Nucleus accumbens (tissue), 56 donors: ENCODE measurements around the gene FAM222B.
"Not testable (repeated sequence)": the region's sequence is repeated elsewhere in the genome, so short reads cannot be mapped to it uniquely, and the experiment has no call there.

Source experiments
- DNase-seq, 56 donors: peaks; one replicate each; lab custom pipeline; 2025; lab: John Stamatoyannopoulos, UW

The FAM222B gene

DNA sequence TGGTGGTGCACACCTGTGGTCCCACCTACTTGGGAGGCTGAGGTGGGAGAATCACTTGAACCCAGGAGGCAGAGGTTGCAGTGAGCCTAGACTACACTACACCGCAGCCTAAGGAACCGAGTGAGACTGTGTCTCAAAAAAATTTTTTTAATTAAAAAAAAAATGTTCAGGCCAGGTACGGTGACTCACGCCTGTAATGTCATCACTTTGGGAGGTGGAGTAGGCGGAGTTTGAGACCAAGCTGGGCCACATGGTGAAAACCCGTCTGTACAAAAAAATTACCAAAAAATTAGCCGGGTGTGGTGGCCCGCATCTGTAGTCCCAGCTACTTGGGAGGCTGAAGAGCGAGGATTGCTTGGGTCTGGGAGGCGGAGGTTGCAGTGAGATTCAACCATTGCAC lies 3.6 kb upstream of the FAM222B start:
- no peak for DNase-seq

DNA sequence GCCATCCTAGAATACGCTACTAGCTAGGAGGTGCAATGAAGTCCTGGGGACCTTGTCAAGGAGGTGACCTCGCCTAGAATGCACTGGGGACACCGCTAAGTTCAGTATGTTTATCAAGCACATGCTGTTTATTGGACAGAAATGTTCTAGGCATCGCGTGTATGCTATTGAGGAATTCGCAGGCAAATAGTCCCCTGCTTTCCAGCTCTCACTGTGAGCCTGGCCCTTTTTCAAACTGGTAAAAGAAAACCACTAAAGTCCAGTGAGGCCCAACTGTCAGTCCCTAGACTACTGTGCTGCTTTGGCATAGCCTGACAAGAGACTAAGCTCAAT lies 1.2 kb upstream of the FAM222B start:
- no peak for DNase-seq

DNA sequence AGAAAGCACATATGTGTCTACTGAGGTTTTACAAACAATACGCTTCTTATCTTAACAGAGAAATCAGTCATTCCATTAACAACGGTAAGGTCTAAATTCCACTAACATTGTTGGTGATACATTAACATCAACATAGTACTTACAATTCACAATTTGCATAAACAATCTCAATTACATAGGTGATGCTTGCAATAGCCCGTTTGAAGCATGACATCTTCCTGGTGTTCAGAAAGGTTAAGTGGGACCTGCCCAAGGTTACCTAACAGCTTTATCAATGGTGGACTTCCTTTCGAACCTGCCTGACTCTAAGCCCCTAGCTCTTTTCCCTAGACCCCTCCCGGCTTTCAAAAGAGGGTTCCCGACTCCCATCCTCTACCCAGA lies 699 bp downstream of the FAM222B start:
- DNase-seq: no peak

DNA sequence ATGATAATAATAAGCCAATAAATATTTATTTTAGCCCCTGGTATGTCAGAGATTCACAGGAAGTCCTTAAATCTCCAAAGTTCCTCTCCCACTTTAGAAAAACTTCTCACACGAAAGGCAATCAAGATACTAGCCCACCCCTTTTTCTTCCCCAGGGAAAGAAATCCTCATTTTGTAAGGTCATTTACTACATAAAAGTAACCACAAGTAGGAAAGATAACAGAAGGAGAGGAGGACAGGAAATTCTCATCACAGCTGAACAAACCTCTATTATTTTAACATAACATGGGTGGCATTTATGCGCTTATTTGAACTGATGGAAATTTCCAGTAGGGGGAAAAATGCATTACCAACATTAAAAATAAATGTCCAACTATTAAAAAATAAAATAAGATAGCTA lies 3.4 kb downstream of the FAM222B start:
- DNase-seq: no peak

DNA sequence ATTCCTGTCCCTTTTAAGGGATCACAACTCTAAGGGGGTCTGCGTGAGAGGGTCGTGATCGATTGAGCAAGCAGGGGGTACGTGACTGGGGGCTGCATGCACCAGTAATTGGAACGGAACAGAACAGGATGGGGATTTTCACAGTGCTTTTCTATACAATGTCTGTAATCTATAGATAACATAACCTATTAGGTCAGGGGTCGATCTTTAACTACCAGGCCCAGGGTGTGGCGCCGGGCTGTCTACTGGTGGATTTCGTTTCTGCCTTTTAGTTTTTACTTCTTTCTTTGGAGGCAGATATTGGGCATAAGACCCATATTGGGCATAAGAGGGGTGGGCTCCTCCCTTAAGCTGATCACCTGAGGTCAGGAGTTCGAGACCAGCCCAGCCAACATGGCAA lies 6.0 kb downstream of the FAM222B start:
- not testable (repeated sequence) for DNase-seq

DNA sequence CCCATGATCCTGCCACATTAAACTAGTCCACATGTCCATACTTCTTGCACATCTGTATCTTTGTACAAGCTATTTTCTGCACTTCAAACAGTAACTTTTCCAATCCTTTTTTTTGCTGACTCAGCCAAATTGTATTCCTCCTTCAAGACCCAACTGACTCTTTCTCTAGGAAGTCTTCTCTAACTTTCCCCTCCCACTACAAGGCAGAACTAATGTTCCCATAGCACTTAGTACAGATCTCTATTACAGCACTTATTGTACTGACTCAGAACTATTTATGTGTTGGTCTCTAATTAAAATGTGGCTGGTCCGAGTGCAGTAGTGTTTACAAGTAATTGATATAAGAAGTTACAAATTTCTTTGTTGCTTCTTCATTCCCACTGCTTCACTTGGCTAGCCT lies 8.2 kb downstream of the FAM222B start:
- DNase-seq: no peak

DNA sequence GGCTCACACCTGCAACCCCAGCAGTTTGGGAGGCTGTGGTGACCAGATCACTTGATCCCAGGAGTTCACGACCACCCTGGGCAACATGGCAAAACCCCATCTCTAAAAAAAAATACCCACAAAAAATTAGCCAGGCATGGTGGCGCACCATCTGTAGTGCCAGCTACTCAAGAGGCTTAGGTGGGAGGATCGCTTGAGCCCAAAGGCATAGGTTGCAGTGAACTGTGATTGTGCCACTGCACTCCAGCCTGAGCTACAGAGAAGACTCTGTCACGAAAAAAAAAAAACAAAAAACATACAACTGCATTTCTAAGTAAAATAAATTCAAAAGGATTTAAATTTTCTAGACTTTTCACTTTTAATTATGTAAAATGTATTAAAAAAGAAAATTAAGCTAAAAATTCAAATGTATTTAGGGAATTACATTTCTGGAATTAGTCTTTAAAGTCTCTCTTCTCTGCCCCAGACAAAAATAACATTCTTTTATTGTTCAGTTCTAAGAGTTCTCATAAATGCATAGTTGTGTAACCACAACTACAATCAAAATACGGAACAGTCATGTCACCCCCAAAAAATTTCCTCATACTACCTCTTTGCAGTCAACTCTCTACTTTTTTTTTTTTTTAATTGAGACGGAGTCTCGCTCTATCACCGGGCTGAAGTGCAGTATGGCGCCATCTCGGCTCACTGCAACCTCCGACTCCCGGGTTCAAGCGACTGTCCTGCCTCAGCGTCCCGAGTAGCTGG lies 14.1 kb downstream of the FAM222B start:
- no peak for DNase-seq

DNA sequence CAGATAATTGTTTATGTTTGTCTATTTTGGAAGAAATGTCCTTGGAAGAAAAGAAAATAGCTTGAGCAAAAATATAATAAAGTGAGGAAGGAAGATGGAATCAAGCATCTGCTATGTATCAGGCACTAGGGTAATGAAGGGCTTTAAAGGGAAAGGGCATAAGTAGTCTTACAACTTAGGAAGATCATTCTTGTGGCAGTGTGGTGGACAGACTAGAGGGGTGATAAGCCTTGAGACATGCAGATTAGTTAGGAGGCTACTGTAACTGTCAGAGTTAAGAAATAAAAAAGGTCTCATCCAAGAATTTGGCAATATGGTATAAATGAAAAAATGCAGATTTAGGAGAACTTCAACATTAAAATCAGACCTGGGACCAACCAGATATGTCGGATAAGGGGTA lies 14.9 kb downstream of the FAM222B start:
- DNase-seq: no peak

DNA sequence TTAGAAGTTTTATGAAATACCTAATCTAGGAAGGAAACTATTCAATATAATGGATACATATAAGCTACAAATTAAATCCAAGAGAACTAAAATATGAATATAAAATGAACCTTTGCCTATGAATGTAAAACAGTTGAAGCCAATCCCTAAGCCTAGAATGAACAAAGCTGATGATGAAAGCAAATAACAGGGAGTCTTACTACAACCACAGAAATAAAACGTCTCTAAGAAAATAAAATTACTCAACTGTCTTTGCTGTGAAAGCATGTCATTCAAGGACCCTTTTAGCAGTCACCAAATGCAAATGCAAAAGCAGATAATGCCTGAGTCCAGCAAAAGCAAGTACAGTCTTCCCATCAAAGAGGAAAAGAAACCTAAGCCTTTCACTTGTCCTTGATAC lies 23.0 kb downstream of the FAM222B start:
- DNase-seq: no peak

DNA sequence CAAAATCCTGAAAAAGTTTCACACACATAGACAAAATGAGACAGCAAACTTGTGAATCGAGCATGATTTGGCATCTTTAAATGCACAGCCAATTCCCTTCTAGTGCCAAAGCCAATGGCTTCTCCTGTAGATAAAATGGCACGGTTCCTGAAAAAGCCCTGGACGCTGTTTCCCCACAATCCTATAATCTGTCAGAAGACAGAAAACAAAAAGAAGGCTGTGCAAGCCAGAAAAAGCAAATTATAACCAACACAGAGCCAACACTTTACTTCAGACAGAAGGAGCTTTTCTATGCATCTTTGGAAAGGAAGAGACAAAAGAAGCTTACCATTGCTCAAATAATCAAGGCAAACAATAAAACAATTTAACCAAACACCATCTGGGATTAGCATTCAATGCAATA lies 23.8 kb downstream of the FAM222B start:
- peak in 3 of 56 donors; percentile 8 to 20 (median 16) for DNase-seq

DNA sequence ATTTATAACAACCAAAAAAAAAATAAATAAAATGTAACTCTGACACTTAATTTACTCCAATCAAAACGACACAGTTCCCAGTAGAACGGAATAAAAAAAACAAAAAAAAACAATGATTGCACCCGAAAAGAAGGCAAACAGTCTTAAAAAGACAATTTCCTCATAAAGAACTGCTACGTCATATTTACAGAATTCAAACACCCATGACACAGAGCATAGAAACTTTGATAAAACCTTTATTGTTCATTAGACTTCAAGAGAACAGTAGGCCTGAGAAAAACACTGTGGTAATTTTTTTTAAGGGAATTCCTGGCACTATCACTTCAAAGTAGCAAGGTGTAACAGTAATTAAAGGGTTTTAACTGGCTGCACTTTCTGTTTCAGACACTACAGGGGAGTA lies 26.1 kb downstream of the FAM222B start:
- no peak for DNase-seq

DNA sequence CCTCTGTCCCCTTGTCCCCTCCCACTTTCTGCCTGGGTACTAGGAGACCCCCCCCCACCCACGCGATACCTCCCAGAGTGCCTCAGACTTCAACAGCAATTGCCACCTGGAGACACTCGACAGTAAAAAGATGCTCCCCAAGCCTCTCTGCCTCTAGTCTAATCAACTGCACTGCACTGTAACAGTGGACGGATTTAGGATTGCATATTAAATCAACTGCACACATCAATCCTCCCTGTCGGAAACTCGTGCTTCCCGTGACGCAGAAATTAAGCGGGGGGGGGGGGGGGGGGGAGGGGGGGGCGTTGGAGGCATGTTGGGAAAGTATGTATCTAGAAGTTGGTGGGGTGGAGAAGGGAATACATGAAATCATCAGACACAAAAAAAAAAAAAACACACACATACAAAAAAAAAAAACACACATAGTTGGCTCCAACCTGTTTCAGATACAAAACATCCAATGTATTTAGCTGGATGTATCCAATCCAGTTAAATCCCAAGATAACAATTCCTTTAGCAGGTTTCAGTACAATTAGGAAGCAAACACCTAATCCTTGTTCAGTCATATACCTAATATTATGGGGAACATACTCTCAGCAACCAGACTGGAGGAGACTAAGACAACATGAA lies 29.7 kb downstream of the FAM222B start:
- peak in 1 of 56 donors; percentile 52 for DNase-seq

DNA sequence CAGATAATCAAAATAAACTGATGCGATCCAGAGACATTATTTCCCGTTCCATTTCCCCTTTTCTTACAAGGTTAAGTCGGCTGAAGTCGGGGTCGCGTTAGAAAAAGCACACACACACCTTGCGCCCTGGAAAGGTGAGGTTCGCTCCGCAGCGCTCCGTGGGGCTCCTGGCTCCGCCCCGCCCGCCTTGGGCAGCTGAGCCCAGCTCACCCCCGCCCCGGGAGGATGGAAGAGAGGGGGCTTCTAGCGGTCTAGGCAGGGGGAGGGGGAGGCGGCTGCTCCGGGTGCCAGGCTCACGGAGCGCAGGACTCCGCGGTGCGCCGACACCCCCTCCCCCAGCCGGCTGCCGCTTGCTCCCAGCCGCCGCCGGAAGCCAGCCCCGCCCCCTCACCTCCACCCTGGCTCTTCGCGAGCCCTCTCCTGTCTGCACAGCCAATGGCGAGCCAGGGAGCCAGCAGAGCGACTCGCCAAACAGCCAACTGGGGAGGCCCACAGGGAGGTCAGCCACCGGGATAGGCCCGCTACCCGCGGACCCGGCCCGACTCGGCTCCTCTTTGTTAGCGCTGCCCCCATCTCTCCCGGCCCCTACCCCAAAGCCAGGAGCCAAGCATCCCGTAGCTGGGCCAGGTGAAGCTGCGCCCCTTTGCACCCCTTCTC lies 30.4 kb downstream of the FAM222B start:
- peak; percentile 80 to 99 (median 96) for DNase-seq

DNA sequence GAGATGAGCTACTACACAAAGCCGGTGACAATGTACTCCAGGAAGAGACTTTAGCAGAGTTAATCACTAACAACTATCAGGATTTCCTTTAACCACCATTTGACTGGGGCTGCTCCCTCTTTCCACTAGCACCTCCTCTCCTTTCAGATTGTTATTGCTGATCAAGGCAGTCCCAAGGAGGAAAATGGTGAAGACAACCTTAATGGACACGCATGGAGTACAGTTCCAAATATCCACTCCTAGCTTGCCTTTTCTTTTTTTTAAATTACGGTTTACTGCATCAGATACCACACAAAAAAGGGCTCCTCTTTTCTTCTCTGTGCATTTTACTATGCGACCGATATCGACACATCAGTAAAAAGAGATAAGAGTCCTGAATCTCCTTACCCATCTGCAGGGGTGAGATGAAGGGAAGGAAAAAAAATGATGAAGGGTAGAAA lies 30.9 kb downstream of the FAM222B start:
- peak in 5 of 56 donors; percentile 2 to 44 (median 6) for DNase-seq

DNA sequence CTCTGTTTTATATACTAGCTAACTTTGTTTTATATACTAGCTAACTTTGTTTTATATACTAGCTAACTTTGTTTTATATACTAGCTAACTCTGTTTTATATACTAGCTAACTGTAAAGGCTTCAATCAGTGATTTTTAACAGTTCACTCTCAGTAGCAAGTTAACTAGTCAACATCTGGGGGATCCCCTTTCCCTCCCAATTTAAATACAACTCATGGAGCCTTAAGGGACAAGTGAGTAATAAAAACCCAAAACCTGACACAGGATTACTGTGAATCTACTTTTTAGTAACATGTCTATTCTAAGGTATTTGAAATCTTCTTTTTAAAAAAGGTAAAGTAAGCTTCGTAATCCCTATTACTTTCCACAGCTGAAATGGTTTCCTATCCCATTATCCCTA lies 32.2 kb downstream of the FAM222B start:
- DNase-seq: no peak

DNA sequence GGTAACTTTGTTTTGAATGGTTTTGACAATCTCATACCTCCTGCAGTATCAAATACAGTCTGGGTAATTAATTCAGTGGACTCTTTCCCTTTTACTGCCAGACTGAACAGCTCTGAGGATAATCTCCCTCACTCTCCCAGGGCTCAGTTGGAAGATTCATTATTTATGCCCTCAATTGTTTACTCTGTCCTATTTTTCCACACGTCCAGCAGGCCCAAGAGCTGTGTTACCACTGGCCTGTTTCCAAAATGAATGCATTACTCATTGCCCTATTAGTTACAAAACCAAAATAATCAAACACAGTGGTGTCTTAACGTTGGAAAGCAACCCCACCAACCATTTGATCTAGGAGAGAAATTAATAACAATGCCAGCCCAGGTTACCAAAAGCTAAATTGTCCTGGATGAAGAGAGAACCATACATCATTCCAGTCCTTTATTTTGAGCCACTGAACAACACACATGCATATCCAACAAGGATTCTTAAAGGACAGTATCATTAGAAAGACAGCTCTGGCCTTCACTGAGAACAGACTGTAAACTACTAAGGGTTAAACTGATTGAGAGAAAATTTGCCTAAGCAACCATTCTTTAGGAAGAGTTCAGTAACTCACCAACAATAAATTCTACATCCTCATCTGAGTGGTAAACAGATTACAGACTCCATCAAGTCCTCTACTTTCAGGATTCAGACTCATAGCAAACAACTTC lies 34.5 kb downstream of the FAM222B start:
- peak in 2 of 56 donors; percentile 15 to 34 for DNase-seq

DNA sequence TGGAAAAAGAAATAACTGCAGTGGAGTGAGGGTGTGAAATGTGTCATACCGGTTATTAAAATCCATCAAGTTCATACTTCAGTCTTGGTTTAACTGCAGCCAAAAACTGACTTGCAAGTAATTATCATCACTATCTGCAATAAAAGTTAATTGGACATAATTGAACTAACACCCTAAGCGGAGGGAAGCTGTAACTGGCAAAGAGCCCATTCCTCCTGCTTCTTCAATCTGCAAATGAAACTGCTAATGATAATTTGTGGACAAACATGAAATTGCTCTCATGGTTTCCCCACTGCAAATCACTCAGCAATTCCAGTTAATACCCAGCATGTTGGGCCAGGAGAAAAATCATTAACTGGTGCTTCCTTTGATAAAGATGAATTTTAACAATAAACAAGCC lies 46.5 kb downstream of the FAM222B start:
- no peak for DNase-seq

DNA sequence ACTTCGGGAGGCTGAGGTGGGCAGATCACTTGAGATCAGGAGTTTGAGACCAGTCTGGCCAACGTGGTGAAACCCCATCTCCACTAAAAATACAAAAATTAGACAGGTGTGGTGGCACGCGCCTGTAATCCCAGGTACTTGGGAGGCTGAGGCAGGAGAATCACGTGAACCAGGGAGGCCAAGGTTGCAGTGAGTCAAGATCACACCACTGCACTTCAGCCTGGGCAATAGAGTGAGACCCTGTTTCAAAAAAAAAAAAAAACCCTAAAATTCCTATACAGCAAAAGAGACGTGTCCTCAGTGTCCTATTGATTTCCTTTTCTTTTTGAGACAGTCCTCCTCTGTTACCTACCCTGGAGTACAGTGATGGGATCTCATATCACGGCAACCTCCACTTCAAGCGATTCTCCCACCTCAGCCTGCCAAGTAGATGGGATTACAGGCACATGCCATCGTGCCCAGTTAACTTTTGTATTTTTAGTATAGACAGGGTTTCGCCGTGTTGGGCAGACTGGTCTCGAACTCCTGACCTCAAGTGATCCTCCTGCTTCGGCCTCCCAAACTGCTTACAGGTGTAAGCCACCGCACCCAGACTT lies 47.6 kb downstream of the FAM222B start:
- DNase-seq: not testable (repeated sequence)

DNA sequence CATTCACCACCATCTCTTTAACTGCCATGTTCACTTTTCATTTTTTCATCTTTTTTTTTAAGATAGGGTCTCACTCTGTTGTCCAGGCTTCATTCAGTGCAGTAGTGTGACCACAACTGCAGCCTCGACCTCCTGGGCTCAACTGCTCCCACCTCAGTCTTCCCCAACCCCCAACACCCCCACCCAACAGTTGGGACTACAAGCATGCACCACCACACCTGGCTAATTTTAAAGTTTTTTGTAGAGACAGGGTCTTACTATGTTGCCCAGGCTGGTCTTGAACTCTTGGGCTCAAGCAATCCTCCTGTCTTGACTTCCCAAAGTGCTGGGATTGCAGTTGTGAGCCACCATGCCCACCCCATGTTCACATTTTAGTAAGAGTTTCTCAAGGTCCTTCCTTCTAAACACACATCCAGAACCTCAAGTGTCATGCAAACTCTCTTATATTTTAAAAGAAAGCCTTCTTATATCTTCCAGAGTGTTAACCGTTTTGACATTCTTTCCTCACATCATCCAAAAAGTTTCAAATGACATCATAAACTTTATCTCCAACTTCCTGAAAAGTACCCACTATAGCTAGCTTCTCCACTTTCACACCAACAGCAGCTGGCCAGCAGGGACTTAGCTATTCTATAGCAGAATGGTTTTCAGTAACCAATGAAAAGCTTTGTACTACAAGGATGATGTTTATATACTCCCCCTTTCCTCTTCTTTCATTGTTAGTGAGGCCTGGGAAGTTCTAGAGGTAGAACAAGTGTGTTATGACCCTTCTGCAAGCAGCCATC lies 49.5 kb downstream of the FAM222B start:
- no peak for DNase-seq

DNA sequence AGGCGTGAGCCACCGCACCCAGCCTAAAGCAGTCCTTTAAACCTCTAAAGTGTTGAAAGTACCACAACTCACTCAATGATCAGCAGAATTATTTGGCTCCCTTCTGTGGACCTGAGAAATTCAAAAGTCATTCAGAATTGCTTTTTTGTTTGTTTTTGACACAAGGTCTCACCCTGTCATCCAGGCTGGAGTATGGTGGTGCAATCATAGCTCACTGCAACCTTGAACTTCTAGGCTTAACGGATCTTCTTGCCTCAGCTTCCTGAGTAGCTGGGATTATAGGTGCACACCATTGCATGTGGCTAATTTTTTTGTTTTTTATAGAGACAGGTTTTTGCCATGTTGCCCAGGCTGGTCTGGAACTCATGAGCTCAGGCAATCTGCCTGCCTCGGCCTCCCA lies 54.5 kb downstream of the FAM222B start:
- DNase-seq: no peak
